Measurements from ENCODE around the gene NRAP.
"Not testable (repeated sequence)": the region's sequence is repeated elsewhere in the genome, so short reads cannot be mapped to it uniquely, and the experiment has no call there.

Gene NRAP

GRCh38 chr10:113681533-113682470, 18.0 kb upstream of the NRAP start:
- DNase-seq, result no peak

- DNase-seq, result no peak
Measured at GRCh38 chr10:113680190-113681111, 16.6 kb upstream of the NRAP start.

- DNase-seq, result no peak
Measured at GRCh38 chr10:113679463-113680189, 15.8 kb upstream of the NRAP start, which contains the start of gene CASP7. Gene CASP7, plus strand, starts transcription at chr10:113679912. Its CDS starts 17,582 bp downstream, at chr10:113697494.

GRCh38 chr10:113666682-113667252, 2.9 kb upstream of the NRAP start:
- no peak for DNase-seq

GRCh38 chr10:113665806-113666354, 2.0 kb upstream of the NRAP start:
- DNase-seq, result no peak

- no peak for DNase-seq
Measured at GRCh38 chr10:113665352-113665751, 1.5 kb upstream of the NRAP start.

- DNase-seq, result no peak
Measured at GRCh38 chr10:113663142-113663541, 699 bp downstream of the NRAP start.

- no peak for DNase-seq
Measured at GRCh38 chr10:113661332-113661731, 2.5 kb downstream of the NRAP start.

GRCh38 chr10:113657544-113657943, 6.3 kb downstream of the NRAP start:
- no peak for DNase-seq

- DNase-seq, result no peak
Measured at GRCh38 chr10:113656896-113657295, 6.9 kb downstream of the NRAP start.

- not testable (repeated sequence) for DNase-seq
Measured at GRCh38 chr10:113652456-113652855, 11.4 kb downstream of the NRAP start.

GRCh38 chr10:113651898-113652297, 11.9 kb downstream of the NRAP start:
- no peak for DNase-seq

GRCh38 chr10:113651021-113651420, 12.8 kb downstream of the NRAP start:
- DNase-seq, result no peak

GRCh38 chr10:113650172-113650571, 13.7 kb downstream of the NRAP start:
- DNase-seq, result no peak

- DNase-seq, result no peak
Measured at GRCh38 chr10:113648478-113648877, 15.4 kb downstream of the NRAP start.

- no peak for DNase-seq
Measured at GRCh38 chr10:113647812-113648211, 16.0 kb downstream of the NRAP start.

GRCh38 chr10:113646336-113647201, 17.3 kb downstream of the NRAP start:
- no peak for DNase-seq

GRCh38 chr10:113644185-113645120, 19.4 kb downstream of the NRAP start:
- no peak for DNase-seq

- DNase-seq, result no peak
Measured at GRCh38 chr10:113643183-113643582, 20.7 kb downstream of the NRAP start.

GRCh38 chr10:113641702-113642101, 22.1 kb downstream of the NRAP start:
- no peak for DNase-seq
